ENCODE measurements around the gene MT1M. TPM values are rescaled to one million over a fixed set of nuclear protein-coding genes. Genes with fewer than 3 reads are reported as not detected.

Gene MT1M
- polyA plus RNA-seq, 3 donors: not detected

- peaks cover 0 to 8% of the 10 kb centered on the region in 2 donors for H3K36me3 Mint-ChIP-seq
- Histone ChIP-seq H3K36me3 (replicated peaks in 1 of 2; ENCODE audit: control insufficient read depth in 1 of 2, insufficient read depth in 2 of 2, low read length in 2 of 2) (no peaks in the 10 kb centered on the region), H3K27ac (ENCODE audit: low read depth in 1 of 2, low read length in 2 of 2) (no peak overlapping the region), H2AFZ (ENCODE audit: insufficient read depth, low read depth, low read length, poor library complexity, severe bottlenecking) (no peak overlapping the region), H3K9me3 (replicated peaks in 1 of 2; ENCODE audit: control insufficient read depth in 1 of 2, insufficient read depth in 1 of 2, low read length in 2 of 2) (peaks cover 0 to 17% of the 10 kb centered on the region in 2 donors), H3K4me3 (replicated peaks in 1 of 3; ENCODE audit: low read depth in 2 of 3, low read length in 3 of 3) (no peak overlapping the region), H3K4me2 (replicated peaks; ENCODE audit: extremely low read depth, low read length, poor library complexity, severe bottlenecking) (no peak overlapping the region), H3K9ac (ENCODE audit: insufficient read depth, low read length, poor library complexity, severe bottlenecking) (no peak overlapping the region), H3K27me3 (ENCODE audit: control insufficient read depth in 2 of 2, insufficient read depth in 2 of 2, low read length in 2 of 2) (peaks cover 30 to 79% of the 10 kb centered on the region in 2 donors), H3K4me1 (ENCODE audit: control insufficient read depth in 1 of 2, insufficient read depth in 2 of 2, low read length in 2 of 2) (peaks cover 24 to 35% of the 10 kb centered on the region in 2 donors), H3K79me2 (ENCODE audit: insufficient read depth, low read length) (no peaks in the 10 kb centered on the region), H4K20me1 (ENCODE audit: insufficient read depth, low read length) (no peaks in the 10 kb centered on the region)
- peaks cover 0 to 21% (median 2%) of the 10 kb centered on the region in 7 donors for H3K9me3 Mint-ChIP-seq
- H3K27me3 Mint-ChIP-seq (ENCODE audit: low read depth in 3 of 3): peaks cover 69 to 89% (median 83%) of the 10 kb centered on the region in 3 donors
- no peak for TF ChIP-seq CTCF (IDR thresholded peaks at IDR 0.05)
- H3K4me1 Mint-ChIP-seq: peaks cover 38% of the 10 kb centered on the region
- no peak for DNase-seq
- H3K27ac Mint-ChIP-seq: no peak overlapping the region
- H3K4me3 Mint-ChIP-seq: peak overlapping the region in 1 of 2 donors; percentile 36
- intact Hi-C loops (cut with micrococcal nuclease): no loop called here
- WGBS (ENCODE audit: insufficient coverage): 78% methylated on average over 7 of the region's 9 CpGs
Observed at GRCh38 chr16:56628486-56629350, 3.7 kb upstream of the MT1M start.

- TF ChIP-seq CTCF (IDR thresholded peaks at IDR 0.05): no peak
- no peaks in the 10 kb centered on the region for H3K79me2 ChIP-seq (ENCODE audit: insufficient read depth, low read length)
- Mint-ChIP-seq H3K27ac (no peak overlapping the region), H3K9me3 (peaks cover 0 to 21% (median 2%) of the 10 kb centered on the region in 7 donors), H3K27me3 (ENCODE audit: low read depth in 3 of 3) (peaks cover 73 to 93% (median 87%) of the 10 kb centered on the region in 3 donors), H3K4me1 (peaks cover 38% of the 10 kb centered on the region), H3K4me3 (no peak overlapping the region), H3K36me3 (peaks cover 0 to 6% of the 10 kb centered on the region in 2 donors)
- no peak overlapping the region for H3K4me2 ChIP-seq (replicated peaks; ENCODE audit: extremely low read depth, low read length, poor library complexity, severe bottlenecking)
- H3K36me3 ChIP-seq (replicated peaks in 1 of 2; ENCODE audit: control insufficient read depth in 1 of 2, insufficient read depth in 2 of 2, low read length in 2 of 2): no peaks in the 10 kb centered on the region
- no peak for DNase-seq
- H4K20me1 ChIP-seq (ENCODE audit: insufficient read depth, low read length): no peaks in the 10 kb centered on the region
- no peak overlapping the region for H3K27ac ChIP-seq (ENCODE audit: low read depth in 1 of 2, low read length in 2 of 2)
- intact Hi-C loops (cut with micrococcal nuclease): no loop called here
- H3K4me1 ChIP-seq (ENCODE audit: control insufficient read depth in 1 of 2, insufficient read depth in 2 of 2, low read length in 2 of 2): peaks cover 24 to 35% of the 10 kb centered on the region in 2 donors
- H3K9me3 ChIP-seq (replicated peaks in 1 of 2; ENCODE audit: control insufficient read depth in 1 of 2, insufficient read depth in 1 of 2, low read length in 2 of 2): peaks cover 0 to 24% of the 10 kb centered on the region in 2 donors
- H3K27me3 ChIP-seq (ENCODE audit: control insufficient read depth in 2 of 2, insufficient read depth in 2 of 2, low read length in 2 of 2): peaks cover 38 to 83% of the 10 kb centered on the region in 2 donors
- H3K4me3 ChIP-seq (replicated peaks in 1 of 3; ENCODE audit: low read depth in 2 of 3, low read length in 3 of 3): no peak overlapping the region
- H3K9ac ChIP-seq (ENCODE audit: insufficient read depth, low read length, poor library complexity, severe bottlenecking): no peak overlapping the region
- H2AFZ ChIP-seq (ENCODE audit: insufficient read depth, low read depth, low read length, poor library complexity, severe bottlenecking): no peak overlapping the region
- 100% methylated on average over 1 of the region's 3 CpGs for WGBS (ENCODE audit: insufficient coverage)
Observed at GRCh38 chr16:56629531-56629930, 2.9 kb upstream of the MT1M start.

Data from CD14-positive monocyte (primary cell).